Thyroid gland (tissue), 4 donors: ENCODE measurements around the gene SRPRB.

Experiments used
- CTCF ChIP-seq, 6 experiments: fragments of 200-600 bp in 3 of 6; fragments of 450-650 bp in 3 of 6; sonication (generic) in 3 of 6; IDR thresholded peaks; one replicate each; pipeline ENCODE4 v1.5.1; 2016 to 2019; ENCODE audit warnings: antibody characterized with exemption in 6 of 6, mild to moderate bottlenecking in 2 of 6, inconsistent platforms in 1 of 6, moderate library complexity in 1 of 6
- POLR2A ChIP-seq, 2 donors: fragments of 450-650 bp; IDR thresholded peaks; one replicate each; pipeline ENCODE4 v1.6.1; 2017; ENCODE audit warnings: antibody characterized with exemption in 2 of 2, mild to moderate bottlenecking in 2 of 2, moderate library complexity in 1 of 2

- TF ChIP-seq CTCF (IDR thresholded peaks at IDR 0.05), result no peak
- TF ChIP-seq POLR2A (IDR thresholded peaks at IDR 0.05), result no peak
Observed at GRCh38 chr3:133761605-133762484, 43.8 kb upstream of the SRPRB start.
